CD4-positive, alpha-beta T cell treated with Interferon alpha-2 for 1 hour (primary cell): ENCODE data around the gene PRLR.

Experiments
- DNase-seq, 2 donors: peaks; one replicate each; pipeline ENCODE4 v3.0.0-alpha.2; 2020 to 2022

The PRLR gene

GRCh38 chr5:35158622-35159369 lies 71.5 kb downstream of the PRLR start:
- no peak for DNase-seq

DNA sequence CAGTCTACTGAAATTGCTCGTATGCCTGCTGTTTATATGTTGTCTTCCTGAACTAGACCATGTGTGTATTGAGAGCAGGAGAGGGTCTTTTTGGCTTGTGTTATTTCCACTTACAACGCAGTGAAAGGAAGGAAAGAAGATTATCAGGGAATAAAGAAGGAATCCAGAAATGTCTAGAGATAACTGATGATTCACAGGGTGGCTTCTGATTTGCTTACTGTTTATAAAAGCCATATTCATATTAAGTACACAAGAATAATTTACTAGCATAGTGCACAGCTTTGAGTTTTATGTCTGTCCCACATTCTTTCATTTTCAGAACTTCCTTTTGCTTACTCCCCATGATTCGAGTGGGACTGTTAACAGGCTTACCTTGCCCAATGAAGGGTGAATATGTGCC lies 72.1 kb downstream of the PRLR start:
- DNase-seq: no peak

DNA sequence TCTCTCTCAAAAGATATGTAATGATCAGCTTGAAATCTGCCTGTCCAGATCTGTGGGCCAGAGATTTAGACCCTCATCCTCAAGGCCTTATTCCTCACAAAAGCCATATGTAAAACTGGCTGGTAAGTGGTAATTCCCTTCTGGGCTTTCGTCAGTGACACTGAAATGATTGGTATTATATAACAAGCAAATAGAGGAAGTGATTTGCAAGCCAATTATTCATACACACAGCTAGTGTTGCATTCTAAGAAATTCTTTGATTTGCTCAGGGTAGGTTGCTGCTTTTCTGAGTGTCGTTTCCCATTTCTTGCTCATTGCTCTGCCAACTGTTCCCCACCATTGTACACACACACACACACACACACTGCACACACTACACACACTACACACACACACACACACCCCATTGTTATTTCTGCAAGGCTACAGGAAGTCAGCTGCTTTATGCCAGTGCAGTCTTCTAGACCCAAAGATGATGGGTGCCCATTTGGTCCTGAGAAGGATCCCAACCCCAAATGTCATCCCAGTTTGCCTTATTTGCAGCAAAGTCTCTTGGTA lies 76.8 kb downstream of the PRLR start:
- no peak for DNase-seq

DNA sequence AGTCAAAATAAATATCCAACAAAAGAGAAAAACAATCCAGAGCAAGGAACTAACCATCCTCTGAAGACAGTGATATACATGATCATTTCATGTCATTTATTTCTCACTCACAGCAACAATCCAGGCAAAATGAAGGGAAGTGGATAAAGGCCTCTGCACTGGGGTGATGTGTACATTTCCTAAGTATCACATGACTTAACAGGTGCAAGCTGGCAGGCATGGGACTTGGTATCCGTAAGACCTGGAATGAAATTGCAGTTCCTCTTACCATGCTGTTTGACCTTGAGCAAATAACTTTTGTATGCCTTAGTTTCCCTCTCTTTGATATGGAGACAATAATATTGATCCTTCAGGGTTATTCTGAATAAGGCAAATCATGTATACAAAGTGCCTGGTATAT lies 77.6 kb downstream of the PRLR start:
- DNase-seq: no peak

GRCh38 chr5:35151146-35151920 lies 79.0 kb downstream of the PRLR start:
- DNase-seq: no peak

DNA sequence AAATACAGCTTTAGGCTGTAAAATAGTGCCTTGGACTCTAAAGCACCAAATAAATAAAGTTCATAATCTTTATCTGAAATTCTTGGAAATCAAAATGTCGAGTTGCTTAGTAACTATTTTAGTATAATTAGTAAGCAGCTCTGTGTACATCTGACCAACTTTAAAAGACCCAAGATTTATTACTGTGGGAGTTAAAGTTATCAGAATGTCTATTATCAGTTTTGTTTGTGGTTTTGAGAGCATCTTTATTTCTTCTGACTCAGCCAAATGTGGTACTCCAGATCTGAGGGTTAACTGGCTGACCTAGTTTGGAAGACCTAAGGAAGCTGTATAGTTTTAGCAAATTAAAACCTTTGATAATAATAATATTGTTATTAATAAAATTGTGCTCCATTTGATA lies 81.2 kb downstream of the PRLR start:
- no peak for DNase-seq

DNA sequence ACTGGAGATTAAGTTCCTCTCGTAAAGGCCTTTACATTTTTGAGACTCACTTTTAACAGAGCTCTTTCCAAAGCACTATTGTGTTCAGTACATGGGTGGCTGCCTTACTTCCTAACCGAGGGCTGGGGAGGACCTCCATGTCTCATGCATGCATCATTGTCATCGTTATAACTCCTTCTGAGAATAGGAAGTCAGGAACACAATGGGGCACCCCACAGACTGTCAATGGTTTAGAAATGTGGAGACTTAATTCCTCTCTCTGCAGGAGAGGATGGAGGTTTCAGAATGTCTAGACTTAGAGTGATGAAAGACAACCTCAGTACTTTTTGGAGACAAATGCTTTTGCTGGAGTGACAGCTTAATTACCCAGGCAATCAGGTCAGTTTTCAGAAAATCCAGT lies 83.9 kb downstream of the PRLR start:
- DNase-seq: no peak

DNA sequence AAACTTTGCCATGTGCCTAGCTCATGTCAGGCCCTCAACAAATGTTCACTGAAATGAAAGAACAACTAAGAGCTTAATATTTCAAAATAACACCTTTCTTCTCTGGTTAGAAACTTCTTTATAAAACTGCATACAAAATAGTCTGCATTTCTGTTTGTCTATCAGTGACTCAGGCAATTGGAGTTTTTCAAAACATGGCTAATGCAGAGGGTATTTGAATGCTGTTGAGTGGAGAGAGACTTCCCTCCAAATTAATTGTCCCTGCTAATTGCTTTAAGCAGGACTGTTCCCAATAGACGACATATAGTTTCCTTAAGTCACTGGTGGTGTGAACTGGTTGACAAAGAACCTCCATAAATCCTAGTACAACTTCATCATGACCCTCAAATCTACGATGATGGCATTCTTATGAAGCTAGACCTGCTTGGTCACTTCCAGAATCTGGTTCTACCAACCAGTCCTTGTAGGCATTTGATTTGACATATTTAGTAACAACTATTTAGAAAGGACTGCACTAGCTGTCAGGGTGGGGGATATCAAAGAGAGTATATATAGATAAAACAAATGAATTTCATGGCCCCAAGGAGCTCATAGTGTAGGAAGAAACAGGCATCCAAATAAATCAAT lies 84.5 kb downstream of the PRLR start:
- DNase-seq: no peak

DNA sequence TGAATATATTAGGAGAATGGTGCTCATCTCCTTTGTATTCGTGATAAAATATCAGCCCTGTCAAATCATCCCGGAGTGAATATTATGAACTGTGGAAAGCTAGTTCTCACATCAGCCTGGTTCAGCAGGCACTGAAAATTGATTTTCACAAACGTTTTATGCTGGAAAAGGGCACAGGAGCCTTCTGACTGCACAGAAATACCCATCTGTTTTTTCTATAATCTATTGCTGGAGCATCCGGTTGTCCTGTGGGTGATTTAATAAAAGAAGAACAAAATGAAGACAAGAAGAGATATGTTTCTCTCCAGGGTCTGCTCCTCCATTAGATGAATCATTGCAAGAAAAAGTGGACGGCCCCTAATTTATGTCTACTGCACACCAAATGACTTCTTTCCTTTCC lies 85.3 kb downstream of the PRLR start:
- DNase-seq: no peak

- no peak for DNase-seq
Observed at GRCh38 chr5:35143841-35144240, 86.4 kb downstream of the PRLR start.

- DNase-seq: no peak
Observed at GRCh38 chr5:35141739-35142138, 88.5 kb downstream of the PRLR start.

GRCh38 chr5:35138232-35138631 lies 92.1 kb downstream of the PRLR start:
- no peak for DNase-seq

- no peak for DNase-seq
Observed at GRCh38 chr5:35136386-35136785, 93.9 kb downstream of the PRLR start.

DNA sequence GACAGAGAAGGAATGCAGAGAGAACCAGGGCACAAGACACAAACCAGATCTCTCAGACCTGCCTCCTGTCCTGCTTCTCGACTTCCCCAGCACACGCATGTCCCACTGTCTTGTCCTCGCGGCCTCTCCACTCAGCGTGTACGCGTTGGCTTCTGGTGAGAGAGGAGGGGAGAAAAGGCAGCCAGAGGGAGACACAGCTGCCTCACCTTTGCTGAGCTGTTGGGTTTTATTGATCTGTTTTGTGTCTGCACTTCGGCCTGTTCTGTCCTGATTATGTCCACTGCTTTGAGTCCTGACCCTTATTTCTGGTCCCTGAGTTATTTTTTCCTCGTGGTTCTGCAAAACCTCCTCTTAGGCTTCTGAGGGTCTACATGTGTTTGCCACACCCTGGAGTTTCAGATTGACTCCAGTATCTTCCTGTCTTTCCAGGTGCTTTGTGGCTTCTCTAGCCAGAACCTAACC lies 95.0 kb downstream of the PRLR start:
- no peak for DNase-seq

DNA sequence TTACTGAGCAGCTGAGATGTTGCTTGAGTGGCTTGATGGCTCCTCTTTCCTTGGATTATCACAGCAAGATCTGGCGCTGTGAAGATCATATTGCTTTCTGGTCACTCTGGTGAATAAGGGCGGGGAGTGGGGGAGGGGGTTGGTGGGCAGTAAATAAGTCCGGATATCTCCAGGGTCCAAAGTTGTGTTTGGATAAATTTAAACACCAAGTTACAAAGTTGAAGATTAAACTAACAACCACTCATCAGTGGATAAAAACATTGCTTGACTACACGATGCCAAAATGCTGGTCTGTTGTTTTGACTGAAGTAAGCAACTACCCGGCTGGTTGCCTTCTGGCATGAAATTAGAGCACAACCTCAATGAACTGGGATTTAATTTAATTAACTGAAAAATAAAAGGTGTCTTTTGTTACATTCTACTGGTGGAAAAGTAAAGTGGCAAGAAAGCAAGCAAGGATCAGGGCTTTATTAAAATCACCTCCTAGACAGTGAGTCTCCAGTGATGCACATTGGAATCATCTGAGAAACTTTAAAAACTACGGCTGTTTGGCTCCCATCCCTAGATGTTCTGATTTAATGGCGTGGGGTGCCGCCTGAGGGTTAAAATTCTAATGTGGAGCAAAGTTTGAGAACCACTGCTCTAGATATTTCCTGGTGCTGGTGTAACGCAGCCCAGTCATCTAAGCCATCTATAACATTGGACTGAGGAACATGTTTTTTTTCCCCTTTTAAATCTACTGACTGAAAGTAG lies 95.8 kb downstream of the PRLR start:
- no peak for DNase-seq

- no peak for DNase-seq
Observed at GRCh38 chr5:35133186-35133585, 97.1 kb downstream of the PRLR start.

GRCh38 chr5:35131723-35132122 lies 98.6 kb downstream of the PRLR start:
- DNase-seq: no peak

- peak in 1 of 2 donors; percentile 48 for DNase-seq
Observed at GRCh38 chr5:35129921-35130485, 100.3 kb downstream of the PRLR start.

GRCh38 chr5:35129276-35129675 lies 101.0 kb downstream of the PRLR start:
- DNase-seq: no peak

GRCh38 chr5:35127006-35127405 lies 103.3 kb downstream of the PRLR start:
- no peak for DNase-seq

DNA sequence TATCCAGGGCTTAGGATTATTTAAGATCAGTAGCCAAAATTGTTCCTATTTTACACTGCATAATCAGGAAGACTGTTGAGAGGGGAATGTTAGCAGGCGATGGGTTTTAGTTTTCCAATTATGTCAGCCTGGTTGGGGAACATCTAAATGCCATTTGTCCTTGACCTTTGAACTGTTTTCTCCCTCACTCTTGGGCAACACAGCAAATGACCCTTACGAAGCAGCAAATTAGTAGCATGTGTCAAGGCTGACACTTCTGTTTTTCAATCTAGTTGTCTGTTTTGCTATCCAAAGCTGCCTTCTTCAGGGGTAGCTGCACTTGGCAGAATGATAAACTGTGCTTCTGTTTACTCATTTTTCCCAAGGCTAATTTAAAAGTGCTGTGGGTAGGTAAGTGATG lies 104.5 kb downstream of the PRLR start:
- DNase-seq: no peak

DNA sequence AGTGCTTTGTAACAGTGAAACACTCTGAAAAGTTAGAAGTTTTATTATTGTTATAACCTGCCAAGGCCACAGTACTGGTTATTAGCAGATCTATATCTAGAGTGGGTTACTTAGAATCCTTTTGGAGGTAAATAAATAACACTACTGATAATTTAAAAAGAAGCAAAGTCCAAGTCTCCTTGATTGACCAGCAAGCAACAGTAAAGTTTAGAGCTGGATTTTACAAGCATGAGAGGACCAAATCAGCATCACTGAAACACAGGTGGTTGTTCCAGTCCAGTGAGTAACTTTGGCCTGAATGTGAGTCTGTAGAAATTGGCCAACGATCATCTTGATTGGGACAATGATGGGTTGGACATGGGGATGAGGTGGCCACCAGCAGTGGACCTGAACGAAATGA lies 105.4 kb downstream of the PRLR start:
- DNase-seq: no peak

DNA sequence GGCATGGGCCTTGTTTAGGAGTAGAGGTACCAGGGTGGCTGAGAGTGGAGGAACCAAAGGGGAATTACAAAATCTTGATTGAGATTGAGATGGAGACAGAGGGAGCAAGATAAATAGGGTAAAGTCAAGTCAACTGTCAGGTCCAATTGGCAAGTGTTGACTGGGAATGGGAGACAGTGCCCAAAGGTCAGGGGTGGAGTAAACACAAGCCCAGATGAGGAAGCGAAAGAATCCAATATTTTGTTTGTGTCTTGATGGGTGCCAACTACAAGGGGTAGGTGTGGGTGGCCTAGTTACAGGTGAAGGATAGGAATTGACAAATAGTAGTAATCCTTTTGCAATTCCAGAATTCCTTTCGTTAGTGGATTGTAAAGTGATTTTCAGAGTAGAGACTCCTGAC lies 107.5 kb downstream of the PRLR start:
- no peak for DNase-seq
